Lung (tissue), 12 donors: ENCODE data around the gene MDM1. TPM values are rescaled to one million over a fixed set of nuclear protein-coding genes. Genes with fewer than 3 reads are reported as not detected.

Experiments used
- ATAC-seq: fragments of 200-7000 bp; cut with Tn5 transposase; one replicate; pipeline ENCODE4 v1.9.1; 2020; ENCODE audit warnings: moderate number of reproducible peaks; ENCODE audit not compliant: insufficient read depth, low FRiP score
- DNase-seq, 3 donors: peaks; one replicate each; pipeline ENCODE4 v3.0.0-alpha.2; 2013 to 2017
- H3K27ac ChIP-seq, 2 donors: one replicate each; pipeline ENCODE4 v1.5.1; 2013; ENCODE audit warnings: mild to moderate bottlenecking in 2 of 2, moderate library complexity in 2 of 2, control low read depth in 1 of 2, inconsistent platforms in 1 of 2, low read depth in 1 of 2, low read length in 1 of 2
- H3K27me3 ChIP-seq, 3 donors: one replicate each; pipeline ENCODE4 v1.5.1; 2013; ENCODE audit warnings: low read length in 2 of 3; ENCODE audit not compliant: control insufficient read depth in 3 of 3, insufficient read depth in 3 of 3
- H3K36me3 ChIP-seq, 4 donors: one replicate each; pipeline ENCODE4 v1.5.1; 2013; ENCODE audit warnings: low read length in 4 of 4, mild to moderate bottlenecking in 1 of 4, moderate library complexity in 1 of 4; ENCODE audit not compliant: control insufficient read depth in 4 of 4, insufficient read depth in 4 of 4
- H3K4me1 ChIP-seq, 5 donors: one replicate each; pipeline ENCODE4 v1.5.1; 2013; ENCODE audit warnings: low read length in 5 of 5, mild to moderate bottlenecking in 2 of 5, moderate library complexity in 1 of 5; ENCODE audit not compliant: control insufficient read depth in 5 of 5, insufficient read depth in 5 of 5
- H3K4me3 ChIP-seq: one replicate; pipeline ENCODE4 v1.5.1; 2013; ENCODE audit warnings: mild to moderate bottlenecking, control low read depth, moderate library complexity
- H3K9ac ChIP-seq, 2 donors: one replicate each; pipeline ENCODE4 v1.5.1; 2013; ENCODE audit warnings: low read length in 2 of 2, control low read depth in 1 of 2; ENCODE audit not compliant: insufficient read depth in 1 of 2
- H3K9me3 ChIP-seq, 4 donors: one replicate each; pipeline ENCODE4 v1.5.1; 2013; ENCODE audit warnings: low read length in 3 of 4, mild to moderate bottlenecking in 1 of 4, moderate library complexity in 1 of 4; ENCODE audit not compliant: control insufficient read depth in 4 of 4, insufficient read depth in 3 of 4
- WGBS, 2 donors: extraction: QIAGEN DNeasy Blood & Tissue Kit; methylation state at CpG; one replicate each; pipeline ENCODE4 v1.1.7; 2013; 5-methylcytosine and 5-hydroxymethylcytosine counted together
- polyA plus RNA-seq, 2 donors: library from polyadenylated mRNA; stranded (reverse); fragments of 200-250 nt; gene quantifications; one replicate each; pipeline ENCODE4 v1.2.1, GENCODE V29; 2013
- total RNA-seq, 2 donors: library from RNA; depleted of rRNA in 1 of 2; stranded (reverse); fragments of >200 nt in 1 of 2; gene quantifications; one replicate each; pipeline ENCODE4 v1.2.1, GENCODE V29; 2014 to 2021
- TF ChIP-seq, protein P1 (sequence below): IDR thresholded peaks from 2 replicates; pipeline ENCODE4 v1.5.1; 2012; ENCODE audit warnings: mild to moderate bottlenecking; ENCODE audit errors: control extremely low read depth, extremely low read depth
- donor health status: control.
- donor health status: control.
- donor health status: Bipolar disorder and iron deficiency.
- donor health status: healthy.
- donor health status: DM: yes; HTN: yes; CAD: no.

Gene MDM1
- total and polyA plus RNA-seq, 4 donors = 6.7 to 29.7 (median 12.4) TPM

DNA sequence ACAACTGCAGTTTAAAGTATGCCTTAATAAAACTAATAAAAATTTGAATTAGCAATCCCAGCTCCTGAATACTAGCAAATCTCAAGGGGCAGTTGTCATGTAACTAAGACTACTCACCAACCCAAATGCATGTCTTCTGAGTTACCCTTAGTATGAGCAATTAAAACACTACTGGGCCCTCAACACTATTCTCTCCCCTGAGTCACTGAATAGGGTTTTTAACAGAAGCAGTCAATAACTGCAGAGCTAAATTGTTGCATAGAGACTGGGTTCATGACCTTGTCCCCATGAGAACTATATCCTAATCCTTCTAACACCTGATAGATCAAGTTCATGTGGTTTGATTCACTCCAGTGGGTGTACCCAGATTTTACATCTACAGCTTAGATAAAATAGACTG is 38.8 kb downstream of the MDM1 start:
- TF ChIP-seq, protein P1, sequence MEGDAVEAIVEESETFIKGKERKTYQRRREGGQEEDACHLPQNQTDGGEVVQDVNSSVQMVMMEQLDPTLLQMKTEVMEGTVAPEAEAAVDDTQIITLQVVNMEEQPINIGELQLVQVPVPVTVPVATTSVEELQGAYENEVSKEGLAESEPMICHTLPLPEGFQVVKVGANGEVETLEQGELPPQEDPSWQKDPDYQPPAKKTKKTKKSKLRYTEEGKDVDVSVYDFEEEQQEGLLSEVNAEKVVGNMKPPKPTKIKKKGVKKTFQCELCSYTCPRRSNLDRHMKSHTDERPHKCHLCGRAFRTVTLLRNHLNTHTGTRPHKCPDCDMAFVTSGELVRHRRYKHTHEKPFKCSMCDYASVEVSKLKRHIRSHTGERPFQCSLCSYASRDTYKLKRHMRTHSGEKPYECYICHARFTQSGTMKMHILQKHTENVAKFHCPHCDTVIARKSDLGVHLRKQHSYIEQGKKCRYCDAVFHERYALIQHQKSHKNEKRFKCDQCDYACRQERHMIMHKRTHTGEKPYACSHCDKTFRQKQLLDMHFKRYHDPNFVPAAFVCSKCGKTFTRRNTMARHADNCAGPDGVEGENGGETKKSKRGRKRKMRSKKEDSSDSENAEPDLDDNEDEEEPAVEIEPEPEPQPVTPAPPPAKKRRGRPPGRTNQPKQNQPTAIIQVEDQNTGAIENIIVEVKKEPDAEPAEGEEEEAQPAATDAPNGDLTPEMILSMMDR = no peak
- Histone ChIP-seq H3K36me3 (peaks cover 0 to 2% (median under 1%) of the 10 kb centered on the region in 4 donors), H3K9me3 (no peaks in the 10 kb centered on the region), H3K27ac (no peak overlapping the region), H3K4me3 (no peak overlapping the region), H3K9ac (no peak overlapping the region), H3K27me3 (no peaks in the 10 kb centered on the region), H3K4me1 (peaks cover 0 to 16% (median 0%) of the 10 kb centered on the region in 5 donors)
- no peak for DNase-seq
- no peak for ATAC-seq

DNA sequence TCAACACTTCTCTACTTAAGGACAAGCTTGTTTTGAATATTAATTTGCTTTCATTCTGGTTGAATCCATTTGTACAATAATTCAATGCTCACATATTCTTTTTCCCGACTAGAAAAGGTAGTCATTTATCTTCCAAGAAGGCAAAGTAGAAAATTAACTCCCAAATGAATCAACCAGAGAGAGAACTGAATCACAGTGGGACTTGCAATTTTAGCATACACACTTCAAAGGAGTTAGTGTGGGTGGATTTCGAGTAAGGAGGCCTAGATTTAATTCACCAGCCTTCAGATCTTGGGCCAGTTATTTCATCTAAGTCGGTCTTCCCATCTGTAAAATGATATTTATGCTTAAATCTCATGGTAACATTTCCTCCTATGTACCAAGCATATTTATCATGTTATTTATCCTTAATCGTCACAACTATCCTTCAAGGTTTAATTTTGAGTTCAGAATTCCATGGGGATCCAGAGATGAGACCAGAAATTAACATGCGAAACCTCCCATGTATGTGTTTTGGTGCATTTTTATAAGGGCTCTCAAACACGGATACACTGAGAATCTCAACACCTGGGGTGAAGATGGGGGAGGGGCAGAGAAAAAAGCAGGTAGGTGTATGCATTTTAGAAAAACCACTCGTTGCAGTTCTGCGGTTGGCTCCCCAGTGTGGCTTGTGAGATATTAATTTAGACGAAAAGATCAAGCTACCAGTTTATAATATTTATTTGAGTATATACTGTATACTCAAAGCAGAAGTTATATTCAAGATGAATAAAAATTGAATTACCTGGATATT is 39.8 kb downstream of the MDM1 start:
- no peak overlapping the region for H3K27ac ChIP-seq
- no peak for DNase-seq
- no peak for ATAC-seq
- no peak overlapping the region for H3K9ac ChIP-seq
- H3K9me3 ChIP-seq = no peaks in the 10 kb centered on the region
- 85 to 96% methylated on average over 9 of the region's 9 CpGs for WGBS, 2 donors
- no peak overlapping the region for H3K4me3 ChIP-seq
- H3K36me3 ChIP-seq = no peaks in the 10 kb centered on the region
- no peaks in the 10 kb centered on the region for H3K27me3 ChIP-seq
- TF ChIP-seq, protein P1 = no peak
- H3K4me1 ChIP-seq = peaks cover 0 to 16% (median 0%) of the 10 kb centered on the region in 5 donors

DNA sequence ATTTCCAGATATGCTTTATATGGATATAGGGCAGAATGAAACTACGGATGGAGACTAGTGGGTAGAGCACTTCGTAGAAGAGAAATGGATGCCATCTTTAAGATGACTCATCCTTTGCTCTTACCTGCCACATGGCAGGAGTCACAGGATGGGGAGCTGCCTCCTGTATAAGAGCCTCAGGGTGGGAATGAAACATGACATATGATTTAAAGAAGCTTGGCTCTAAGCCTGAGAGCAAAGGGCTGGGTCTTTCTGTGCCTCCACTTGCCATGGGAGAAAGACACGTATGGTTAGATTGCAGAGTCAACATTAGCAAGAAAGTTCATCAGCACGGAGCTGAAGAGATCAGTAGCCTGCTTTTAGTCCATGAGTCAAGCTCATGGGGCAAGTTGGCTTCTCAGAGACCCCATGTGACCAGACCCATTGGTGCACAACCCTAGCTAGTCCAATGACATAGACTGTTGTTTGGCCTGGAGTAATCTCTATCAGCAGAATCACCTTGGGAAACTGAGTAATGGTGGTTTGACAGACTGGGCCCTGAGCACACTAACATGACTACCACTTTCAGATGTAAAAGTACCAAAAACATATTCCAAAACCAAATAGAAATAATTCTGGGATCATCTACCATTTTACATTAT is 40.6 kb downstream of the MDM1 start:
- Histone ChIP-seq H3K4me3 (no peak overlapping the region), H3K4me1 (peaks cover 0 to 16% (median 0%) of the 10 kb centered on the region in 5 donors), H3K9me3 (no peaks in the 10 kb centered on the region), H3K27ac (no peak overlapping the region), H3K9ac (no peak overlapping the region), H3K27me3 (no peaks in the 10 kb centered on the region), H3K36me3 (no peaks in the 10 kb centered on the region)
- no peak for DNase-seq
- no peak for ATAC-seq
- WGBS, 2 donors = 94 to 98% methylated on average over 4 of the region's 4 CpGs
- TF ChIP-seq, protein P1 = no peak
